ENCODE results near the gene TCFL5. TPM values are rescaled to one million over a fixed set of nuclear protein-coding genes. Genes with fewer than 3 reads are reported as not detected.

TCFL5 gene
- total and polyA plus RNA-seq, 10 donors: 4.1 to 8.8 (median 6.3) TPM

GRCh38 chr20:62908971-62909791 lies 47.6 kb upstream of the TCFL5 start:
- H3K4me1 ChIP-seq: peaks cover 16 to 51% (median 23%) of the 10 kb centered on the region in 6 donors
- no peaks in the 10 kb centered on the region for H3K9me3 ChIP-seq
- 87 to 89% (median 88%) methylated on average over 18 of the region's 18 CpGs for WGBS, 5 donors
- H3K27ac ChIP-seq: no peak overlapping the region
- H3K36me3 ChIP-seq: peaks cover 15 to 100% (median 97%) of the 10 kb centered on the region in 6 donors
- no peak for TF ChIP-seq CTCF (IDR thresholded peaks at IDR 0.05 in 8 of 11, conservative IDR thresholded peaks at IDR 0.05 in 3 of 11)
- TF ChIP-seq POLR2A (IDR thresholded peaks at IDR 0.05): no peak
- TF ChIP-seq POLR2AphosphoS5 (IDR thresholded peaks at IDR 0.05): peak in 1 of 3 donors; percentile 48
- no peak for DNase-seq
- intact Hi-C loops (cut with DNase I; ENCODE audit: low total_unique reads): no loop called here
- no peak overlapping the region for H3K4me3 ChIP-seq
- H3K27me3 ChIP-seq (replicated peaks in 1 of 7): no peaks in the 10 kb centered on the region

- H3K36me3 ChIP-seq: peaks cover 15 to 100% (median 100%) of the 10 kb centered on the region in 6 donors
- intact Hi-C loops (cut with DNase I; ENCODE audit: low total_unique reads): no loop called here
- DNase-seq: no peak
Observed at GRCh38 chr20:62907384-62908317, 46.0 kb upstream of the TCFL5 start.

GRCh38 chr20:62906647-62907375 lies 45.2 kb upstream of the TCFL5 start:
- intact Hi-C loops (cut with DNase I; ENCODE audit: low total_unique reads): no loop called here

More at GRCh38 chr20:62907384-62908317, 46.0 kb upstream of the TCFL5 start:
- peak in 1 of 3 donors; percentile 21 for TF ChIP-seq POLR2AphosphoS5 (IDR thresholded peaks at IDR 0.05)
- TF ChIP-seq CTCF (IDR thresholded peaks at IDR 0.05 in 8 of 11, conservative IDR thresholded peaks at IDR 0.05 in 3 of 11): peak in 8 of 11 experiments; percentile 21 to 66 (median 50)
- TF ChIP-seq POLR2A (IDR thresholded peaks at IDR 0.05): no peak
- no peaks in the 10 kb centered on the region for H3K9me3 ChIP-seq
- 67 to 74% (median 71%) methylated on average over 16 of the region's 16 CpGs for WGBS, 5 donors
- H3K4me3 ChIP-seq: no peak overlapping the region
- no peak overlapping the region for H3K27ac ChIP-seq
- peaks cover 1 to 36% (median 8%) of the 10 kb centered on the region in 6 donors for H3K4me1 ChIP-seq
- H3K27me3 ChIP-seq (replicated peaks in 1 of 7): no peaks in the 10 kb centered on the region

More at GRCh38 chr20:62906647-62907375, 45.2 kb upstream of the TCFL5 start:
- Histone ChIP-seq H3K9me3 (no peaks in the 10 kb centered on the region), H3K36me3 (peaks cover 15 to 100% (median 100%) of the 10 kb centered on the region in 6 donors), H3K4me1 (peaks cover 0 to 28% (median 4%) of the 10 kb centered on the region in 6 donors), H3K27me3 (replicated peaks in 1 of 7) (no peaks in the 10 kb centered on the region), H3K4me3 (no peak overlapping the region), H3K27ac (no peak overlapping the region)
- no peak for DNase-seq
- TF ChIP-seq POLR2A (IDR thresholded peaks at IDR 0.05): no peak
- no peak for TF ChIP-seq POLR2AphosphoS5 (IDR thresholded peaks at IDR 0.05)
- TF ChIP-seq CTCF (IDR thresholded peaks at IDR 0.05 in 8 of 11, conservative IDR thresholded peaks at IDR 0.05 in 3 of 11): no peak
- WGBS, 5 donors: 87 to 94% (median 90%) methylated on average over 30 to 31 of the region's 31 CpGs

Measured in spleen (tissue), 11 donors.